Measurements from ENCODE around the gene ZNF337.

GRCh38 chr20:25745738-25746137, 49.1 kb upstream of the ZNF337 start:
- TF ChIP-seq POLR2A (IDR thresholded peaks at IDR 0.05) (no peak), POLR2AphosphoS5 (IDR thresholded peaks at IDR 0.05) (no peak), CTCF (IDR thresholded peaks at IDR 0.05) (no peak), EP300 (IDR thresholded peaks at IDR 0.05) (no peak)

All from stomach (tissue), 4 donors.